H1 (cell line): Measurements from ENCODE around the gene TXNL4A. TPM values are rescaled to one million over a fixed set of nuclear protein-coding genes. Genes with fewer than 3 reads are reported as not detected.

Experiments
- CTCF ChIA-PET: fragments of 300-600 bp; sonication (Branson Sonifier 250); formaldehyde crosslinking; loops from one replicate; lab custom pipeline; 2021; ENCODE audit not compliant: partially characterized antibody; lab: Charles Lee
- POLR2A ChIA-PET: fragments of 300-600 bp; sonication (Branson Sonifier 250); formaldehyde crosslinking; loops from one replicate; lab custom pipeline; 2021; ENCODE audit warnings: inconsistent platforms; ENCODE audit not compliant: partially characterized antibody; lab: Charles Lee
- DNase-seq, 2 experiments: peaks; one replicate each; pipeline versions ENCODE4 v3.0.0 to v3.0.0-alpha.2; 2010 to 2022; ENCODE audit warnings: low spot score in 2 of 2, low read depth in 1 of 2, mixed read lengths in 1 of 2
- FAIRE-seq: peaks from 2 replicates; lab custom pipeline; 2011; peaks lifted over from hg19 to GRCh38; lab: Jason Lieb, UNC
- H2AFZ ChIP-seq: 2 replicates; pipeline ENCODE4 v1.8.1; 2012; ENCODE audit warnings: low read length, inconsistent platforms
- H2AK5ac ChIP-seq: 2 replicates; pipeline ENCODE4 v1.6.1; 2013; ENCODE audit warnings: low read depth, low read length
- H2BK120ac ChIP-seq: replicated peaks from 2 replicates; pipeline ENCODE3; 2013; ENCODE audit warnings: low read depth, low read length, inconsistent platforms
- H2BK12ac ChIP-seq: 2 replicates; pipeline ENCODE4 v1.6.1; 2013; ENCODE audit warnings: low read depth, low read length
- H2BK15ac ChIP-seq: 2 replicates; pipeline ENCODE4 v1.6.1; 2013; ENCODE audit warnings: low read length
- H2BK20ac ChIP-seq: 2 replicates; pipeline ENCODE4 v1.6.1; 2013; ENCODE audit warnings: low read length
- H2BK5ac ChIP-seq: 2 replicates; pipeline ENCODE4 v1.6.1; 2013; ENCODE audit warnings: low read depth, low read length
- H3K14ac ChIP-seq: 2 replicates; pipeline ENCODE4 v1.6.1; 2013; ENCODE audit warnings: inconsistent platforms; ENCODE audit not compliant: insufficient read length
- H3K18ac ChIP-seq: 2 replicates; pipeline ENCODE4 v1.6.1; 2013; ENCODE audit warnings: low read length; ENCODE audit errors: extremely low read depth
- H3K23ac ChIP-seq: 2 replicates; pipeline ENCODE4 v1.6.1; 2013; ENCODE audit warnings: inconsistent platforms; ENCODE audit not compliant: insufficient read length
- H3K23me2 ChIP-seq: 2 replicates; pipeline ENCODE4 v1.6.1; 2013; ENCODE audit warnings: low read depth, low read length
- H3K27ac ChIP-seq: 2 replicates; pipeline ENCODE4 v1.6.1; 2011; ENCODE audit warnings: low read depth, low read length, inconsistent platforms
- H3K27me3 ChIP-seq, 4 experiments: replicated peaks in 1 of 4; 1 replicate in 1 of 4; 2 replicates in 3 of 4; pipeline versions ENCODE4 v1.6.1 to v1.8.1; 2011 to 2013; ENCODE audit warnings: low read length in 3 of 4, mild to moderate bottlenecking in 3 of 4, inconsistent platforms in 2 of 4, mixed read lengths in 2 of 4, moderate library complexity in 1 of 4; ENCODE audit not compliant: control insufficient read depth in 3 of 4, insufficient read depth in 3 of 4; ENCODE audit errors: extremely low read depth in 1 of 4
- H3K36me3 ChIP-seq, 4 experiments: 2 replicates each; pipeline versions ENCODE4 v1.6.1 to v1.8.1; 2011 to 2013; ENCODE audit warnings: mild to moderate bottlenecking in 4 of 4, low read length in 3 of 4, moderate library complexity in 2 of 4, control low read depth in 1 of 4, inconsistent platforms in 1 of 4; ENCODE audit not compliant: insufficient read depth in 4 of 4, control insufficient read depth in 2 of 4
- H3K4ac ChIP-seq: replicated peaks from 2 replicates; pipeline ENCODE3; 2013; ENCODE audit warnings: low read length, low read depth, mixed read lengths, inconsistent platforms; ENCODE audit not compliant: insufficient read length
- H3K4me1 ChIP-seq, 4 experiments: replicated peaks in 1 of 4; 1 replicate in 1 of 4; 2 replicates in 3 of 4; pipeline versions ENCODE4 v1.6.1 to v1.8.1; 2011 to 2013; ENCODE audit warnings: low read length in 3 of 4, inconsistent platforms in 2 of 4, mixed read lengths in 1 of 4; ENCODE audit not compliant: insufficient read depth in 4 of 4, control insufficient read depth in 3 of 4
- H3K4me2 ChIP-seq, 2 experiments: 2 replicates each; pipeline versions ENCODE4 v1.6.1 to v1.8.1; 2011 to 2013; ENCODE audit warnings: low read depth in 2 of 2, low read length in 2 of 2, control low read depth in 1 of 2, inconsistent platforms in 1 of 2, mild to moderate bottlenecking in 1 of 2; ENCODE audit not compliant: insufficient read depth in 1 of 2
- H3K4me3 ChIP-seq, 4 experiments: fragments of 200-600, 300-600 bp in 1 of 4; sonication (generic), shearing (Covaris generic), sonication (Bioruptor Twin) in 1 of 4; 2 replicates each; pipeline versions ENCODE4 v1.5.1 to v1.8.1; 2011 to 2016; ENCODE audit warnings: low read length in 4 of 4, low read depth in 3 of 4, control low read depth in 2 of 4, inconsistent platforms in 2 of 4, mild to moderate bottlenecking in 2 of 4, mixed read lengths in 1 of 4, moderate library complexity in 1 of 4; ENCODE audit not compliant: insufficient read depth in 2 of 4; ENCODE audit errors: extremely low read depth in 1 of 4
- H3K56ac ChIP-seq: replicated peaks from 2 replicates; pipeline ENCODE3; 2013; ENCODE audit warnings: low read depth, mild to moderate bottlenecking, mixed read lengths, low read length, inconsistent platforms; ENCODE audit not compliant: insufficient read length
- H3K79me1 ChIP-seq: 2 replicates; pipeline ENCODE4 v1.6.1; 2013; ENCODE audit warnings: low read depth, low read length, control low read depth
- H3K79me2 ChIP-seq, 2 experiments: 2 replicates each; pipeline versions ENCODE4 v1.6.1 to v1.8.1; 2012 to 2013; ENCODE audit warnings: low read length in 2 of 2, mild to moderate bottlenecking in 2 of 2, inconsistent platforms in 1 of 2; ENCODE audit not compliant: insufficient read depth in 2 of 2, control insufficient read depth in 1 of 2
- H3K9ac ChIP-seq, 4 experiments: replicated peaks in 1 of 4; 1 replicate in 1 of 4; 2 replicates in 3 of 4; pipeline versions ENCODE4 v1.6.1 to v1.8.1; 2011 to 2013; ENCODE audit warnings: low read depth in 3 of 4, low read length in 3 of 4, control low read depth in 2 of 4, mild to moderate bottlenecking in 2 of 4, moderate library complexity in 2 of 4, inconsistent platforms in 1 of 4; ENCODE audit errors: extremely low read depth in 1 of 4
- H3K9me3 ChIP-seq, 2 experiments: 2 replicates each; pipeline versions ENCODE4 v1.6.1 to v1.8.1; 2012 to 2013; ENCODE audit warnings: mild to moderate bottlenecking in 2 of 2, moderate library complexity in 2 of 2, control low read depth in 1 of 2, inconsistent platforms in 1 of 2, low read depth in 1 of 2, low read length in 1 of 2, mixed read lengths in 1 of 2; ENCODE audit not compliant: insufficient read depth in 2 of 2
- H4K20me1 ChIP-seq, 2 experiments: replicated peaks in 1 of 2; 2 replicates each; pipeline versions ENCODE3 to v1.8.1; 2011 to 2013; ENCODE audit warnings: inconsistent platforms in 2 of 2, low read length in 2 of 2, mild to moderate bottlenecking in 1 of 2; ENCODE audit not compliant: insufficient read depth in 2 of 2, control insufficient read depth in 1 of 2
- H4K5ac ChIP-seq: 2 replicates; pipeline ENCODE4 v1.6.1; 2013; ENCODE audit warnings: low read length, low read depth, mixed read lengths, inconsistent platforms; ENCODE audit not compliant: insufficient read length
- H4K8ac ChIP-seq: 2 replicates; pipeline ENCODE4 v1.8.0; 2013; ENCODE audit warnings: mild to moderate bottlenecking, moderate library complexity, low read length, inconsistent platforms; ENCODE audit not compliant: insufficient read depth; ENCODE audit errors: extremely low read depth
- H4K91ac ChIP-seq: replicated peaks from 2 replicates; pipeline ENCODE3; 2013; ENCODE audit warnings: low read length, mixed read lengths, inconsistent platforms; ENCODE audit not compliant: insufficient read length
- ASH2L ChIP-seq: fragments of 200-600, 300-600 bp; sonication (generic); IDR thresholded peaks from one replicate; pipeline ENCODE4 v1.7.1; 2017; ENCODE audit warnings: low read length
- BRCA1 ChIP-seq: IDR thresholded peaks from 2 replicates; pipeline ENCODE4 v1.6.1; 2012; ENCODE audit warnings: low read depth, low read length, improper control_type of control experiment
- CEBPB ChIP-seq: IDR thresholded peaks from 2 replicates; pipeline ENCODE4 v1.6.1; 2012; ENCODE audit warnings: low read depth, low read length
- CHD2 ChIP-seq: IDR thresholded peaks from 2 replicates; pipeline ENCODE4 v1.6.1; 2012; ENCODE audit warnings: low read length, improper control_type of control experiment
- E2F6 ChIP-seq: IDR thresholded peaks from 2 replicates; pipeline ENCODE4 v1.6.1; 2012; ENCODE audit warnings: inconsistent platforms
- GABPA ChIP-seq: IDR thresholded peaks from 2 replicates; pipeline ENCODE4 v1.6.1; 2011; ENCODE audit warnings: mild to moderate bottlenecking, low read length, moderate library complexity, borderline replicate concordance; ENCODE audit not compliant: insufficient read depth
- HDAC6 ChIP-seq: IDR thresholded peaks from one replicate; pipeline ENCODE4 v1.7.1; 2012; ENCODE audit warnings: low read depth, mild to moderate bottlenecking, inconsistent platforms, low read length, moderate library complexity
- KDM5A ChIP-seq: fragments of 200-600 bp; IDR thresholded peaks from 2 replicates; pipeline ENCODE4 v1.7.1; 2012; ENCODE audit warnings: mild to moderate bottlenecking, low read length, inconsistent platforms, mixed read lengths
- POLR2A ChIP-seq, 2 experiments: IDR thresholded peaks; 1 replicate in 1 of 2; 2 replicates in 1 of 2; pipeline ENCODE4 v1.6.1; 2011; ENCODE audit warnings: low read depth in 2 of 2, low read length in 2 of 2, mild to moderate bottlenecking in 2 of 2; ENCODE audit errors: control extremely low read depth in 1 of 2
- RXRA ChIP-seq: IDR thresholded peaks from 2 replicates; pipeline ENCODE4 v1.6.1; 2011; ENCODE audit warnings: low read depth, mild to moderate bottlenecking, low read length, moderate library complexity; ENCODE audit not compliant: insufficient read depth
- SP2 ChIP-seq: IDR thresholded peaks from 2 replicates; pipeline ENCODE4 v1.6.1; 2012; ENCODE audit warnings: mild to moderate bottlenecking, low read length, inconsistent platforms
- TEAD4 ChIP-seq: IDR thresholded peaks from 2 replicates; pipeline ENCODE4 v1.6.1; 2012; ENCODE audit warnings: low read depth, low read length, inconsistent platforms, mixed read lengths
- WGBS, 2 experiments: shearing (Covaris generic) in 1 of 2; methylation state at CpG; one replicate each; pipeline versions ENCODE4 v1.1.6 to v1.1.7; 2013 to 2015; ENCODE audit warnings: low lambda C conversion rate in 2 of 2, mixed read lengths in 2 of 2, inconsistent platforms in 1 of 2, low coverage in 1 of 2, missing lambda C conversion rate in 1 of 2; ENCODE audit not compliant: insufficient replicate concordance in 2 of 2, insufficient coverage in 1 of 2, insufficient read length in 1 of 2; ENCODE audit errors: extremely low coverage in 1 of 2, missing lambda C conversion rate in 1 of 2; 5-methylcytosine and 5-hydroxymethylcytosine counted together
- polyA plus RNA-seq, 7 experiments: library from polyadenylated mRNA; depleted of rRNA in 3 of 7; stranded (reverse) in 5 of 7; unstranded in 2 of 7; fragments of >200 nt in 5 of 7; fragments of 200-250 nt in 2 of 7; gene quantifications; 1 replicate in 5 of 7; 2 replicates in 1 of 7; 4 replicates in 1 of 7; pipeline versions ENCODE4 v1.2.1 to v1.2.3, GENCODE V29; 2011 to 2013; ENCODE audit warnings: missing spikeins in 2 of 7, mixed read lengths in 2 of 7
- total RNA-seq: library from RNA; stranded (reverse); fragmentation: NEBNext Ultra II Directional; extraction: Animal tissue kit (Norgen Biotek cat#: 25700); gene quantifications from 2 replicates; pipeline ENCODE4 v1.2.1, GENCODE V29; 2021
- TF ChIP-seq, protein P1 (sequence below): IDR thresholded peaks from 2 replicates; pipeline ENCODE4 v1.6.1; 2012; ENCODE audit warnings: inconsistent platforms

Gene TXNL4A
- total and polyA plus RNA-seq, 2 of the 8 experiments (the other 6 are each of a cell fraction or from before 2014, with no cell fraction given), result 169 to 181 TPM

DNA sequence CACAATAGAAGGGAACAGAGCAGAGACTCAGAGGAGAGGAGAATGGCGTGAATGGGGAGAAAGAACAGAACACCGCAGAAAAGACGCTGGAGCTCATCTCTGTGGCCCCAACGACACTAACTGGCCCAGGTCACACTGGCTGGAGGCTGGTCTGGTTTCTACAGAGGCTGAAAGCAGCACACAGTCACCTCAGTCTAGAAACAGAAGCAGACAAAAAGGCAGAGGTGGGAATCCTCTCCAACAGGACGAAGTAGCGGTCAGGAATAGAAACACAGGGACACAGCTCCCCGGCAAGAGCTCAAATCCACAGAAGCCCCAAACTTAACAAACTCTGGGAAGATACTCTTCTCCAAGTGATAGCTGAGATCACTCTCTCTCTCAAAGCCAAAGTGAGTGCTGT, 46.2 kb downstream of the TXNL4A start:
- TF ChIP-seq E2F6 (no peak), TEAD4 (no peak), POLR2A (IDR thresholded peaks at IDR 0.05; ENCODE audit: control extremely low read depth in 1 of 2, low read depth in 2 of 2, low read length in 2 of 2) (no peak), ASH2L (no peak), CHD2 (no peak), SP2 (no peak), RXRA (no peak), GABPA (no peak), KDM5A (no peak), HDAC6 (no peak), BRCA1 (no peak), CEBPB (no peak)
- TF ChIP-seq, protein P1, sequence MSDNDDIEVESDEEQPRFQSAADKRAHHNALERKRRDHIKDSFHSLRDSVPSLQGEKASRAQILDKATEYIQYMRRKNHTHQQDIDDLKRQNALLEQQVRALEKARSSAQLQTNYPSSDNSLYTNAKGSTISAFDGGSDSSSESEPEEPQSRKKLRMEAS, result no peak
- Histone ChIP-seq H3K4me3 (no peak overlapping the region), H3K27me3 (no peaks in the 10 kb centered on the region; a peak in 1 of 7 replicates), H4K8ac (no peak overlapping the region), H3K9me3 (no peaks in the 10 kb centered on the region), H2BK120ac (no peak overlapping the region), H3K9ac (no peak overlapping the region), H3K27ac (no peak overlapping the region), H3K23ac (no peak overlapping the region), H2BK20ac (no peak overlapping the region), H2AFZ (no peak overlapping the region), H3K18ac (no peak overlapping the region), H3K4me2 (no peak overlapping the region), H3K56ac (no peak overlapping the region), H3K79me2 (peaks cover 0 to 3% of the 10 kb centered on the region in 2 experiments; a peak in 2 of 4 replicates), H3K4me1 (peaks cover 0 to 13% (median 8%) of the 10 kb centered on the region in 4 experiments; a peak in 4 of 7 replicates), H3K36me3 (no peaks in the 10 kb centered on the region; a peak in 1 of 8 replicates), H4K5ac (no peak overlapping the region), H4K91ac (no peak overlapping the region), H4K20me1 (peaks cover 5 to 17% of the 10 kb centered on the region in 2 experiments), H3K14ac (no peak overlapping the region), H2BK5ac (no peak overlapping the region), H3K79me1 (peaks cover 5% of the 10 kb centered on the region), H3K23me2 (no peaks in the 10 kb centered on the region), H2BK15ac (no peak overlapping the region), H3K4ac (no peak overlapping the region), H2BK12ac (no peak overlapping the region), H2AK5ac (no peak overlapping the region)
- FAIRE-seq (no peak), DNase-seq (no peak)
- WGBS, 2 experiments, result 92% methylated on average over 7 of the region's 7 CpGs; no CpG with 5 or more reads in 1 of the 2 experiments
- ChIA-PET CTCF (interaction anchor here (0.8 to 1.2 kb wide), 2 partner anchors 8 to 11 kb away, joined by 3 to 4 read pairs; no protein-coding TSS in a partner anchor), POLR2A (interaction anchor here (1.6 to 1.7 kb wide), 2 partner anchors 10 to 26 kb away, joined by 3 to 4 read pairs; no protein-coding TSS in a partner anchor)
